Measurements from ENCODE around the gene ATF5.

DNA sequence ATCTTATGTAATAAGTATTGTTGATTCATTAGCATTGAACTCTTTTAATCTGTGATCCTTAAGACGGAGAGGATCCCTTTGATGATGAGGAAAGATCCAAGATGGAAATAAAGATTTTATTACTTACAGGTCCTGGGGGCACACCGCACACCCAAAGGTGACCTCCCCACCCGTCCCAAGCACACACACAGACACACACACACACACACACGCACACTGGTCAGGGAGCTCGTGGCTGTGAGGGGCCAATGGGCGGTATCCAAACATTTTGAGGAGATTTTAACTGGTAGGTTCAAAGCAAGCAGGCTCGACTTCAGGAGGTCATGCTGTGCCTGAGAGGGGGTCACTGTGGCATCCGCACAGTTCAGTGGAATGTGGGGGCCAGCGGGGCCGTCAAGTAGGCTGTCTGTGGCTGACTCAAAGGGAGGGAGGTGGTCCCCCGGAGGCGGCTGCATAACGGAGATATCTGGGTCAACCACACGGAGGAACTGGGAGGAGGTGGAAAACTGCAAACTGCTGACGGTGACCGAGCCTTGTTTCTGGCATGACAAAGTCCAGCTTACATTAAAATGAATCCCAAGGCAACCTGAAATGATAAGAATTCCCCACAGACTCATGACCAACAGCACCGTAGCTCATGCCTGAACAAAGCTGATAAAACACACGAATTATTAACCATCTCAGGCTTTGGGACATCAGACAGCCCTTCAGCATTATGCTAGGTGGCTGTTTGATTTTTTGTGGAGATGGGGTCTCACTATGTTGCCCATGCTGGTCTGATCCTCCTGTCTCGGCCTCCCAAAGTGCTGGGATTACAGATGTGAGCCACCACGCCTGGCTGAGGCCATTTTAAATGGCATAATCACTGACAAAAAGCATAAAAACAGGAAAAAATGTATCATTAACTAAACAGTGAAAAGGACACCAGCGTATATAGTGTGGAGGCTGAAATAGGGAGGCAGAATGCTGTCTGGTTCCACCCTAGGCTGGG, 52.9 kb downstream of the ATF5 start:
- TF ChIP-seq, protein P1, sequence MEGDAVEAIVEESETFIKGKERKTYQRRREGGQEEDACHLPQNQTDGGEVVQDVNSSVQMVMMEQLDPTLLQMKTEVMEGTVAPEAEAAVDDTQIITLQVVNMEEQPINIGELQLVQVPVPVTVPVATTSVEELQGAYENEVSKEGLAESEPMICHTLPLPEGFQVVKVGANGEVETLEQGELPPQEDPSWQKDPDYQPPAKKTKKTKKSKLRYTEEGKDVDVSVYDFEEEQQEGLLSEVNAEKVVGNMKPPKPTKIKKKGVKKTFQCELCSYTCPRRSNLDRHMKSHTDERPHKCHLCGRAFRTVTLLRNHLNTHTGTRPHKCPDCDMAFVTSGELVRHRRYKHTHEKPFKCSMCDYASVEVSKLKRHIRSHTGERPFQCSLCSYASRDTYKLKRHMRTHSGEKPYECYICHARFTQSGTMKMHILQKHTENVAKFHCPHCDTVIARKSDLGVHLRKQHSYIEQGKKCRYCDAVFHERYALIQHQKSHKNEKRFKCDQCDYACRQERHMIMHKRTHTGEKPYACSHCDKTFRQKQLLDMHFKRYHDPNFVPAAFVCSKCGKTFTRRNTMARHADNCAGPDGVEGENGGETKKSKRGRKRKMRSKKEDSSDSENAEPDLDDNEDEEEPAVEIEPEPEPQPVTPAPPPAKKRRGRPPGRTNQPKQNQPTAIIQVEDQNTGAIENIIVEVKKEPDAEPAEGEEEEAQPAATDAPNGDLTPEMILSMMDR (IDR thresholded peaks at IDR 0.05): no peak
- TF ChIP-seq EP300 (IDR thresholded peaks at IDR 0.05) (no peak), POLR2A (IDR thresholded peaks at IDR 0.05) (no peak)

All from ovary (tissue), 3 donors.